C4-2B (cell line): ENCODE measurements around the gene KANSL1L.

Experiments used
- ZFX ChIP-seq: fragments of 450-650 bp; IDR thresholded peaks from 2 replicates; pipeline ENCODE4 v1.6.1; 2017
- TF ChIP-seq, protein P1 (sequence below): fragments of 450-650 bp; conservative IDR thresholded peaks from 2 replicates; pipeline ENCODE4 v1.5.1; 2017; ENCODE audit warnings: mild to moderate bottlenecking

GRCh38 chr2:210215120-210215519 is 43.9 kb upstream of the KANSL1L start:
- TF ChIP-seq, protein P1, sequence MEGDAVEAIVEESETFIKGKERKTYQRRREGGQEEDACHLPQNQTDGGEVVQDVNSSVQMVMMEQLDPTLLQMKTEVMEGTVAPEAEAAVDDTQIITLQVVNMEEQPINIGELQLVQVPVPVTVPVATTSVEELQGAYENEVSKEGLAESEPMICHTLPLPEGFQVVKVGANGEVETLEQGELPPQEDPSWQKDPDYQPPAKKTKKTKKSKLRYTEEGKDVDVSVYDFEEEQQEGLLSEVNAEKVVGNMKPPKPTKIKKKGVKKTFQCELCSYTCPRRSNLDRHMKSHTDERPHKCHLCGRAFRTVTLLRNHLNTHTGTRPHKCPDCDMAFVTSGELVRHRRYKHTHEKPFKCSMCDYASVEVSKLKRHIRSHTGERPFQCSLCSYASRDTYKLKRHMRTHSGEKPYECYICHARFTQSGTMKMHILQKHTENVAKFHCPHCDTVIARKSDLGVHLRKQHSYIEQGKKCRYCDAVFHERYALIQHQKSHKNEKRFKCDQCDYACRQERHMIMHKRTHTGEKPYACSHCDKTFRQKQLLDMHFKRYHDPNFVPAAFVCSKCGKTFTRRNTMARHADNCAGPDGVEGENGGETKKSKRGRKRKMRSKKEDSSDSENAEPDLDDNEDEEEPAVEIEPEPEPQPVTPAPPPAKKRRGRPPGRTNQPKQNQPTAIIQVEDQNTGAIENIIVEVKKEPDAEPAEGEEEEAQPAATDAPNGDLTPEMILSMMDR, result no peak
- TF ChIP-seq ZFX, result no peak
